IgD-negative memory B cell (primary cell): ENCODE results near the gene KANK2. TPM values are rescaled to one million over a fixed set of nuclear protein-coding genes. Genes with fewer than 3 reads are reported as not detected.
"Not testable (repeated sequence)": the region's sequence is repeated elsewhere in the genome, so short reads cannot be mapped to it uniquely, and the experiment has no call there.

ENCODE experiments used
- H3K27ac Mint-ChIP-seq, 3 donors: one replicate each; pipeline ENCODE4 v1.8.0; 2020 to 2022; ENCODE audit warnings: mild to moderate bottlenecking in 3 of 3, mixed read lengths in 3 of 3, moderate library complexity in 1 of 3
- H3K27me3 Mint-ChIP-seq: one replicate; pipeline ENCODE4 v1.8.0; 2021; ENCODE audit warnings: mixed read lengths
- H3K36me3 Mint-ChIP-seq: one replicate; pipeline ENCODE4 v1.8.0; 2020; ENCODE audit warnings: mild to moderate bottlenecking, mixed read lengths
- H3K4me1 Mint-ChIP-seq, 3 donors: one replicate each; pipeline ENCODE4 v1.8.0; 2020 to 2022; ENCODE audit warnings: mixed read lengths in 3 of 3, mild to moderate bottlenecking in 1 of 3
- H3K4me3 Mint-ChIP-seq, 4 donors: one replicate each; pipeline ENCODE4 v1.8.0; 2020 to 2022; ENCODE audit warnings: mild to moderate bottlenecking in 4 of 4, mixed read lengths in 4 of 4, moderate library complexity in 3 of 4
- H3K9me3 Mint-ChIP-seq, 3 donors: one replicate each; pipeline ENCODE4 v1.8.0; 2020 to 2021; ENCODE audit warnings: mixed read lengths in 3 of 3, mild to moderate bottlenecking in 1 of 3
- polyA plus RNA-seq: library from polyadenylated mRNA; unstranded; fragments of 300-500 nt; fragmentation: Illumina TruSeq; gene quantifications from one replicate; pipeline ENCODE4 v1.2.3, GENCODE V29; 2021

Gene KANK2
- polyA plus RNA-seq, 1 donor from 2014 or later = not detected

DNA sequence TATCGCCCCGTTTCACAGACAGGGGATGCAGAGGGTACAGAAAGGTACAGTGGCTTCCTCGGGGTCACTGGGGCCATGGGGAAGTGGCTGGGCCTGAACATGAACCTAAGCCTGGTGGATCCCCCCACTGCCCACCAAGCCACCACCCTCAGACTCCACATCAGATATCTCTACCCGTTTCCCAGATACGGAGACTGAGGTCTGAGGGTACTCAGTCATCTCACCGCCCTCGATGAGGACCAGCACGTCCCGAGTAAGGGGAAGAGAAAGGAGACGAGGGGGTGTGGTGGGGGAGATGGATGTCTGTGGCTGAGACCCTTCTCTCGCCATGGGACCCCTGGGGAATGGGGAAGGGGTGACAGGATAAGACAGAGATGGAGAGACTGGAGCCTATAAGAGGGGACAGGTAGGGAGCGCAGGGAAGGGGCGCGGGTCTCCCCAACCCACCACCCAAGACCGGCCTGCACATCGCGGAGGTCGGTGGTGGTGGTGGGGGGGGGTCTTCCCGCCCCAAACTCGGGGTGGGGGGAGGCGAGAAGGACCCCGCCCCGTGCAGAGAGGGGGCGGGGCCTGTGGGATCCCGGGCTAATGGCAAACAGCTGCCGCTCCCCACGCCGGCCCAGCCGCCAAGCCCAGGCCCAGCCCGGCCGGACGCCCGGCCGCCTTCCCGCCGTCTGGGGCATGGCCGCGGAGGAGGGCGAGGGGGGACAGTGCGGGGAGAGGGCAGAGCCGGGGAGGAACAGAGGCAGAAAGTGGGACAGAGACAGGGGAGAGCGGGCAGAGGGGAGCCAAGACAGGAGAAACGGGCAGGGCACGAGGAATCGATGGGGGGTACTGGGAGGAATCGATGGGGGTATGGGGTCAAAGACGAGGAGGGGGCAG lies 698 bp downstream of the KANK2 start:
- peak overlapping the region; percentile 62 to 66 (median 64) for H3K4me3 Mint-ChIP-seq
- H3K36me3 Mint-ChIP-seq = no peaks in the 10 kb centered on the region
- H3K4me1 Mint-ChIP-seq = peaks cover 0 to 5% (median 4%) of the 10 kb centered on the region in 3 donors
- H3K9me3 Mint-ChIP-seq = no peaks in the 10 kb centered on the region
- peak overlapping the region in 1 of 3 donors; percentile 65 for H3K27ac Mint-ChIP-seq
- H3K27me3 Mint-ChIP-seq = peaks cover 27% of the 10 kb centered on the region

DNA sequence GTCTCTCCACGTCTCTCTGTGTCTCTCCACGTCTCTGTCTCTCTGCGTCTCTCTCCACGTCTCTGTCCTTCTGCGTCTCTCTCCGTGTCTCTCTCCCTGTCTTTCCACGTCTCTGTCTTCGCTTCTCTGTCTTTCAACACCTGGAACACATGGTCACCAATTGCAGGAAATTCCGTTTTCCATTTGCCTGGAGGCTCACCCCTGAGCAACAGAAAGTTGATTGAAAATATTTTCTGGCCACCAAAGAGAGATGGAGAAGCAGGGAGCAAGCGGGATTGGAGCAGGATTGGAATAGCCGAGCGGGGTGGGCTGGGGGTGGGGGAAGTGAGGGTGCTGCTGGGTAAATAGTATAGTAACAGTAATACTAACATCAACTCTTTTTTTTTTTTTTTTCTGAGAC lies 1.7 kb downstream of the KANK2 start:
- peaks cover 0 to 5% (median 4%) of the 10 kb centered on the region in 3 donors for H3K4me1 Mint-ChIP-seq
- peak overlapping the region in 2 of 4 donors; percentile 62 to 82 for H3K4me3 Mint-ChIP-seq
- H3K27ac Mint-ChIP-seq = no peak overlapping the region
- peaks cover 27% of the 10 kb centered on the region for H3K27me3 Mint-ChIP-seq
- H3K9me3 Mint-ChIP-seq = no peaks in the 10 kb centered on the region
- no peaks in the 10 kb centered on the region for H3K36me3 Mint-ChIP-seq

DNA sequence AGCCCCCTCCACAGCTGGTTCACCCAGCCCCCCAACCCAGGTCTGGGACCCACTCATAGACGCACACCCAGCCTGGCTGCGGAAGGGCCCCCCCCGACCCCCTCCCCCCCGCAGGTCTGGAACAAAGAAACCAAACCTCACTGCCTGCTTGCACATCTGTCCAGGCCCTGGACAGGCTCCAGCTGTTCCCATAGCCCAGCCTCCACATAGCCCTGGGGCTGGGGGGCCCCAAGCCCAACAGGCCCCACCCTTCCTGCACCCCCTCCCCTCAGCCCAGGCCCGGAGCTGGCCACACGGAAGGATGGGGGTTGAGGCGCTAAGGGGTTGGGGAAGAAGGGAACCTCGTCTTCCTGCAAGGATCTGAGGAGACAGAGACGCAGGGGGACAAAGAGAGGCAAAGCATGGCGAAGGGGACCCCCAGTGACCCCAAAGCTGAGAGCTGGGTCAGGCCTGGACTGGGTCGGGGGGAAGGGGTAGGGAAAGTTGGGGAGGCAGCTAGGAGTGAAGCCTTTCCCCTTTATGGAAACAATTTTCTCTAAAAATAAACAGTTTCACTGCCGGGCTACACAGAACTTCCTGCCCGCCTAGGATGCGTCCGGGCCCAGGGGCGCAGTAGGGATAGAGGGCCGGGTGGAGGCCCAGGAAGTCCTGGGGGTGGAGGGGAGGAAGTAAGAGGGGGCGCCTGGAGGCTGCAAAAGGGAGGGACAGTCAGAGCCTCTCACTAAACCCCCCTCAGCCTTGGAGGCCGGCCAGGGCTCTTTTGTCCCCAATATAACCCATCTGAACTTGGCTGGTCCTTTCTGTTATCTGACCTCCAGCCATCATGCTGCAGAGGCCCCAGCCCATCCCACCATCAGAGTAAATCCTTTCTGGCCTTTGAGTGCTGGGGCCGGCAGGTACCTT lies 2.4 kb downstream of the KANK2 start:
- Mint-ChIP-seq H3K36me3 (no peaks in the 10 kb centered on the region), H3K9me3 (no peaks in the 10 kb centered on the region), H3K4me3 (peak overlapping the region in 1 of 4 donors; percentile 39), H3K27ac (no peak overlapping the region), H3K4me1 (peaks cover 0 to 5% (median 4%) of the 10 kb centered on the region in 3 donors), H3K27me3 (peaks cover 24% of the 10 kb centered on the region)

DNA sequence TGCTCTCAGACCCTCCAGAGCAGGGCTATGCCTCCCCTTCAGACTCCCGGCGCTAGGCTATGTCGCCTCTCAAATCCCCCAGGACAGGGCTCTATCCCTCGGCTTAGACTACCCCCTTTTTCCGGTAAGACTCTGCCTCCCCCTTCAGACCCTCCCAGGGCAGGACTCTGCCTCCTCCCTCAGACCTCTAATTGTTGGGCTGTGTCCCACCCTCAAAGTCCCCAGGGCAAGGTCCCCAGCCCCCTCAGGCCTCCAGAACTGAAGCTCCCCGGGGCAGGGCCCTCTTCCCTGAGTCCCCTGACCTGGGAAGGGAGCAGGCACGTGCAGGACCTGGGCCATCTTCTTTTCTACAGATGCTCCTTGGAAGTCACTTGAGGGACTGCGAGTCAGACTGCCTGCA lies 3.2 kb downstream of the KANK2 start:
- Mint-ChIP-seq H3K9me3 (no peaks in the 10 kb centered on the region), H3K4me1 (peaks cover 0 to 5% (median 4%) of the 10 kb centered on the region in 3 donors), H3K36me3 (no peaks in the 10 kb centered on the region), H3K27me3 (peaks cover 24% of the 10 kb centered on the region), H3K4me3 (no peak overlapping the region), H3K27ac (no peak overlapping the region)

DNA sequence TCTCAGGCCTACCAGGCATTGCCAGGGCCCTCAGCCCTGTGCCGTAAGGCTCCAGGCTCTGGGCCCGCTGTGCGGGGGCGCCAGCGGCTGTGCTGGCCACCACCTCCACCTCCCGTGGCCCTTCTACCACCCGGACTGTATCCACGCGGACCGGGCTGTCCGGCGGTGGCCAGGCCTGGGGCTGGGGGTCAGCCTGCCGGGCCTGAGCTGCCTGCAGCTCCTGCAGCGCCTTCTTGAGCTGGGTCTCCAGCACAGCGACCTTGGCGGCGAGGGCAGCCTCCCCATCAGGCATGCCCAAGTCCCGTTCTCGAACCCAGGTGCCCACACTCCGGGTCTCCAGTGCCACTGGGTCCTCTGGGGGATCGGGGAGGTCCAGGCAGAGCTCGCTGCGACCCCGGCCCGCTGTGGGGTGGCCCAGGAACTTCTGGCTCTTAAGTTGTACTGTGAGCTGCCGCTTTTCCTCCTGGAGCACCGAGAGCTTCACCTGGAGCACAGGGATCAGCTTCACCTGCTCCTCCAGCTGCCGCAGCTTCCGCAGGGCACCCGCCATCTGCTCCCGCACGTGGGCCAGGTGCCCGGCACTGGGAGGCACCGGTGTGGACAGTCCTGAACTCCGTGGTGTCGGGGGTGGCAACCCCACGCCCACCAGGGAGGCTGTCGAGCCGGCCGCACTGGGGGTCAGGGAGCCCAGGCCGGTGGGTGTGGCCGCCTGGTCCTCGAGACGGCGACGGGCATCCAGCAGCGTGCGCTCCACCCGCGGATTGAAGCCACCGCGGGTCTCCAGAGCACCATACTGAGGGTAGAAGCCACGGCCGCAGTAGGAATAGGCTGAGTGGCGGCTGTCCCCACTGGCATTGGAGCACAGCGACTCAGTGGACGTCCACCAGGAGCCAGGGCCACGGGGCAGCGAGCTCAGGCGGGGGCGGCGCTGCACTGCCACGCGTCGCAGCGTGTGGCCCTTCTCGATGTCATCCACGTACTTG lies 4.1 kb downstream of the KANK2 start:
- Mint-ChIP-seq H3K4me1 (peaks cover 0 to 5% (median 4%) of the 10 kb centered on the region in 3 donors), H3K36me3 (no peaks in the 10 kb centered on the region), H3K9me3 (no peaks in the 10 kb centered on the region), H3K27ac (no peak overlapping the region), H3K27me3 (peaks cover 24% of the 10 kb centered on the region), H3K4me3 (no peak overlapping the region)

DNA sequence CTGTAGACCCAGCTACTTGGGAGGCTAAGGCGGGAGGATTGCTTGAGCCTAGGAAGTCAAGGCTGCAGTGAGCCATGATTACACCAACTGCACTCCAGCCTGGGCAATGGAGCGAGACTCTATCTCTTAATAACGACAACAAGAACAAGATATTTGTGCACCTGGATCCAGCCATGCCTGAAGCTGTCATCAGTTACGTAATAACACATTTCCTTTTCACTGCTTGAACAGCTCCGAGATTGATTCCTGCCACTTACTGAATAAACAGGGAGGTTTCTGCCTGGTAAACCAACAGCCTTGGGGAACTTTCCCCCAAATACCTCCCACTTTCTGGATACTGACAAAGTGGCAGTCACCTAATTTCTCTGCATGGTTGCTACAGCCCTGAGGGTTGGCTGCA lies 5.4 kb downstream of the KANK2 start:
- Mint-ChIP-seq H3K27me3 (peaks cover 22% of the 10 kb centered on the region), H3K4me1 (peaks cover 0 to 5% (median 2%) of the 10 kb centered on the region in 3 donors), H3K36me3 (no peaks in the 10 kb centered on the region), H3K4me3 (no peak overlapping the region), H3K9me3 (no peaks in the 10 kb centered on the region), H3K27ac (no peak overlapping the region)

DNA sequence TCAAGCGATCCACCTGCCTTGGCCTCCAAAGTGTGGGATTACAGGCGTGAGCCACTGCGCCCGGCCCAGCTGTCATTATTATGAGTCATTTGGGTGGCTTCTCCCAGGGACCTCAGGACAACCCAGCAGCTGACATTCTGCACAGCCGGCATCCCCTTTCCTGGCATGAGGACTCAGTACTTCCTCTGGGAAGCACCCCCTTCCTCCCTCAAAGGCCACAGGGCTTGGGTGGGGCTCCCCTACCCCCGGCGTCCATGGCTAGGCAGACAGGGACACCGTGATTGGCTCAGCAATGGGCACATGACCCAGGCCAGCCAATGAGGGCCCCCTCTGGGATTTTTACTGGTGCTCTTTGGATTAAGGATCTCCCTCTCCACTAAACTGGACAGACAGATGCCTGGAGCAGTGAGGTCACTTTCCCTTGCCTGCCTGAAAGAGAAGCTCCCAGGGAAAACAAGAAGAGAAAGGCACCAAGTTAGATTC lies 6.0 kb downstream of the KANK2 start:
- Mint-ChIP-seq H3K27ac (peak overlapping the region in 1 of 3 donors; percentile 87), H3K4me1 (peaks cover 0 to 6% (median 2%) of the 10 kb centered on the region in 3 donors), H3K4me3 (peak overlapping the region in 1 of 4 donors; percentile 41), H3K9me3 (no peaks in the 10 kb centered on the region), H3K36me3 (no peaks in the 10 kb centered on the region), H3K27me3 (peaks cover 23% of the 10 kb centered on the region)

DNA sequence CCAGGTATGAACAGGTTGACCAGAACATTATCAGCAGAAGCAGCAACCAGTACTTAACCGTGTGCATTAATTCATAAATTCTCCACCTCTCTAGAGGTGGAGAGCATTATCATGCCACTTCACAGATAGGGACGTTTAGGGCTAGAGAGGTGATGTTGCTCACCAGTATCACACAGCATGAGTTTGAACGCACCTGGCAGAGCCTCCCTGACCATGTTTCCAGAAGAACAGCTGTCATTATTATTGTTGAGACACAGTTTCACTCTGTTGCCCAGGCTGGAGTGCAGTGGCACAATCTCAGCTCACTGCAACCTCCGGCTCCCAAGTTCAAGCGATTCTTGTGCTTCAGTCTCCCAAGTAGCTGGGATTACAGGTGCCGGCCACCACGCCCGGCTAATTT lies 6.8 kb downstream of the KANK2 start:
- Mint-ChIP-seq H3K36me3 (no peaks in the 10 kb centered on the region), H3K9me3 (no peaks in the 10 kb centered on the region), H3K27me3 (peaks cover 17% of the 10 kb centered on the region), H3K27ac (no peak overlapping the region), H3K4me3 (no peak overlapping the region), H3K4me1 (peaks cover 0 to 5% (median under 1%) of the 10 kb centered on the region in 3 donors)

DNA sequence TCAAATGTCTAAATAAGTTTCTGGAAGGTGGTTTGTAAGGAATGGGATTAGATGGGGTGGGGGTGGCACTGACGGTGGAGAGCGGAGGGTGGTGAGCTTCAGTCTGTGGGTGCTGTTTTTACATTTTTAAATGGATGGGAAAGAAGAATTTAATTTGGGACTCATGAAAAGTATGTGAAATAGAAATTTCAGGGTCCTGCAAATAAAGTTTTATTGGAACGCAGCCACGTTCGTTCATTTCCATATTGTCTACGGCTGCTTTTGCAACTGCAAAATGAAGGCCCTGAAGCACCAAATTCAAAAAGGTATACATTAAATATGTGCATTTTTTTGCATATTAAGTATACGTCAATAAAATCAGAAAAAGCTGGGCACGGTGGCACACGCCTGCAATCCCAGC lies 9.9 kb downstream of the KANK2 start:
- no peak overlapping the region for H3K4me3 Mint-ChIP-seq
- no peak overlapping the region for H3K27ac Mint-ChIP-seq
- no peaks in the 10 kb centered on the region for H3K36me3 Mint-ChIP-seq
- peaks cover 10% of the 10 kb centered on the region for H3K27me3 Mint-ChIP-seq
- H3K9me3 Mint-ChIP-seq = peaks cover 4 to 5% (median 4%) of the 10 kb centered on the region in 3 donors
- peaks cover 0 to 5% (median 0%) of the 10 kb centered on the region in 3 donors for H3K4me1 Mint-ChIP-seq

DNA sequence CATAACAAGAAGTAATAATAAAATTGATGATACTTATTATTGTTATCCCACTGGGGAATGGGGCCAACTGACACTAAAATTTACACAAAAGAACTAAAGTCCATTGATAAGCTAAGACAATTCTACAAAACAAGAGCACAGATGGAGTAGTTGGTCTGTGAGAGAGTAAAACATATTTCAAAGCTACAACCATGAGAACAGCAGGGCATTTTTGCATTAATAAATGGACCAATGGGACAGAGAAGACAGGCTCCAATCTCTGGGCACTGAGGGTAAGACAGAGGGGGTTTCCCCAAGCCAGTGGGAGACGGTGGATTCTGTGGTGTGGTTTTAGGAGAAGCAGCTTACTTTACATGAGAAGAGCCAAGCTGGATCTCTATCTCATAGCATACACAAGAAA lies 14.4 kb downstream of the KANK2 start:
- Mint-ChIP-seq H3K27me3 (peaks cover 24% of the 10 kb centered on the region), H3K9me3 (peaks cover 4 to 5% (median 4%) of the 10 kb centered on the region in 3 donors), H3K27ac (no peak overlapping the region), H3K36me3 (no peaks in the 10 kb centered on the region), H3K4me3 (no peak overlapping the region), H3K4me1 (peaks cover 9 to 15% (median 11%) of the 10 kb centered on the region in 3 donors)

DNA sequence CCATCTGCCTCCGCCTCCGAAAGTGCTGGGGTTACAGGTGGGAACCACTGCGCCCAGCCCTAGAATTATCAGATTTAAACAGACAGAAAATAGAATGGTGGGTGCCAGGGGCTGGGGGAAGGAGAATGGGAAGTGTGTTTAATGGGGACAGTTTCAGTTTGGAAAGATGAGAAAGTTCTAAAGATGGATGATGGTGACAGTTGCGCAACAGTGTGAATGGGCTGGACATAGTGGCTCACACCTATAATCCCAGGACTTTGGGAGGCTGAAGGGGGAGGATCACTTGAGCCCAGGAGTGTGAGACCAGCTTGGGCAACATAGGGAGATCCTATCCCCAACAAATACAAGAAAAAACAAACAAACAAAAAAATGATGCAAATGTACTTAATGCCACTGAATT lies 15.9 kb downstream of the KANK2 start:
- Mint-ChIP-seq H3K4me3 (peak overlapping the region in 1 of 4 donors; percentile 63), H3K27ac (peak overlapping the region in 1 of 3 donors; percentile 59), H3K9me3 (peaks cover 4 to 5% (median 4%) of the 10 kb centered on the region in 3 donors)

DNA sequence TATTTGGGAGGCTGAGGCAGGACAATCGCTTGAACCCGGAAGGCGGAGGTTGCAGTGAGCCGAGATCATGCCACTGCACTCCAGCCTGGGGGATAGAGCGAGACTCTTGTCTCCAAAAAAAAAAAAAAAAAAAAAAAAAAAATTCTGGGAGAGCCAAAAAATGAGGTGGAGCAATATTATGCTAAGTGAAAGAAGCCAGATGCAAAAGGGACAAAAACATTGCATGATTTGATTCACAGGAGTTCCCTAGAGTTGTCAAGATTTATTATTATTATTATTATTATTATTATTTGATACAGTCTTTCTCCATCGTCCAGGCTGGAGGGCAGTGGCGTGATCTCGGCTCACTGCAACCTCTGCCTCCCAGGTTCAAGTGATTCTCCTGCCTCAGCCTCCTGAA lies 16.4 kb downstream of the KANK2 start:
- H3K27me3 Mint-ChIP-seq = peaks cover 22% of the 10 kb centered on the region
- not testable (repeated sequence) for H3K36me3 Mint-ChIP-seq, H3K4me3 Mint-ChIP-seq, H3K9me3 Mint-ChIP-seq
- H3K27ac Mint-ChIP-seq = peak overlapping the region in 1 of 3 donors; percentile 81
- peaks cover 9 to 14% (median 11%) of the 10 kb centered on the region in 3 donors for H3K4me1 Mint-ChIP-seq

More for the DNA sequence above, 15.9 kb downstream of the KANK2 start:
- no peaks in the 10 kb centered on the region for H3K36me3 Mint-ChIP-seq
- H3K27me3 Mint-ChIP-seq = peaks cover 23% of the 10 kb centered on the region
- H3K4me1 Mint-ChIP-seq = peaks cover 9 to 15% (median 11%) of the 10 kb centered on the region in 3 donors

DNA sequence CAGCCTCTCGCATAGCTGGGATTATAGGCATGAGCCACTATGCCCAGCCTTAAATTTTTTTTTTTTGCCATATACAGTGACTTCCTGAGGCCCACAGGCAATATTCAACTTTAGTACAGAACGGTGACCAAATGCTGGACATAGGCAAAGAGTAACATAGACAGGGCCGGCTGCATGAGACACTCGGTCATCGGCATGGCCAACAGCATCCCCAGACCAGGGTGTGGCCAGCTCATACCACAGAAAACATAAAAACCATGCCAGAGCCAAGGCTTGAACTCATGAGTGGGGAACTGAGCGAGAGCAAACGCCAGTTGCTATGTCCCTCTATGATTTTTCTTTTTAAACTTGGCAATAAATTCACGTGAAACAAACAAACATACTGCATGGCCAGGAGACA lies 17.0 kb downstream of the KANK2 start:
- Mint-ChIP-seq H3K27me3 (peaks cover 22% of the 10 kb centered on the region), H3K4me3 (peak overlapping the region in 3 of 4 donors; percentile 32 to 93 (median 91)), H3K36me3 (no peaks in the 10 kb centered on the region), H3K4me1 (peaks cover 9 to 12% (median 11%) of the 10 kb centered on the region in 3 donors), H3K27ac (peak overlapping the region in 1 of 3 donors; percentile 81), H3K9me3 (peaks cover 4 to 5% (median 4%) of the 10 kb centered on the region in 3 donors)
